ENCODE measurements around the gene MSI2.

The MSI2 gene

GRCh38 chr17:57607553-57608120 lies 351.3 kb downstream of the MSI2 start:
- Histone ChIP-seq H3K4me3 (ENCODE audit: low read depth, low read length) (no peak overlapping the region), H3K9me3 (no peaks in the 10 kb centered on the region), H3K4me1 (peaks cover 47% of the 10 kb centered on the region), H3K36me3 (peaks cover under 1% of the 10 kb centered on the region; the same call in 1 of the 2 replicates), H3K27me3 (no peaks in the 10 kb centered on the region)
- TF ChIP-seq, protein P1, sequence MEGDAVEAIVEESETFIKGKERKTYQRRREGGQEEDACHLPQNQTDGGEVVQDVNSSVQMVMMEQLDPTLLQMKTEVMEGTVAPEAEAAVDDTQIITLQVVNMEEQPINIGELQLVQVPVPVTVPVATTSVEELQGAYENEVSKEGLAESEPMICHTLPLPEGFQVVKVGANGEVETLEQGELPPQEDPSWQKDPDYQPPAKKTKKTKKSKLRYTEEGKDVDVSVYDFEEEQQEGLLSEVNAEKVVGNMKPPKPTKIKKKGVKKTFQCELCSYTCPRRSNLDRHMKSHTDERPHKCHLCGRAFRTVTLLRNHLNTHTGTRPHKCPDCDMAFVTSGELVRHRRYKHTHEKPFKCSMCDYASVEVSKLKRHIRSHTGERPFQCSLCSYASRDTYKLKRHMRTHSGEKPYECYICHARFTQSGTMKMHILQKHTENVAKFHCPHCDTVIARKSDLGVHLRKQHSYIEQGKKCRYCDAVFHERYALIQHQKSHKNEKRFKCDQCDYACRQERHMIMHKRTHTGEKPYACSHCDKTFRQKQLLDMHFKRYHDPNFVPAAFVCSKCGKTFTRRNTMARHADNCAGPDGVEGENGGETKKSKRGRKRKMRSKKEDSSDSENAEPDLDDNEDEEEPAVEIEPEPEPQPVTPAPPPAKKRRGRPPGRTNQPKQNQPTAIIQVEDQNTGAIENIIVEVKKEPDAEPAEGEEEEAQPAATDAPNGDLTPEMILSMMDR (IDR thresholded peaks at IDR 0.05; ENCODE audit: low read depth, low read length), result no peak
- DNase-seq, result no peak

DNA sequence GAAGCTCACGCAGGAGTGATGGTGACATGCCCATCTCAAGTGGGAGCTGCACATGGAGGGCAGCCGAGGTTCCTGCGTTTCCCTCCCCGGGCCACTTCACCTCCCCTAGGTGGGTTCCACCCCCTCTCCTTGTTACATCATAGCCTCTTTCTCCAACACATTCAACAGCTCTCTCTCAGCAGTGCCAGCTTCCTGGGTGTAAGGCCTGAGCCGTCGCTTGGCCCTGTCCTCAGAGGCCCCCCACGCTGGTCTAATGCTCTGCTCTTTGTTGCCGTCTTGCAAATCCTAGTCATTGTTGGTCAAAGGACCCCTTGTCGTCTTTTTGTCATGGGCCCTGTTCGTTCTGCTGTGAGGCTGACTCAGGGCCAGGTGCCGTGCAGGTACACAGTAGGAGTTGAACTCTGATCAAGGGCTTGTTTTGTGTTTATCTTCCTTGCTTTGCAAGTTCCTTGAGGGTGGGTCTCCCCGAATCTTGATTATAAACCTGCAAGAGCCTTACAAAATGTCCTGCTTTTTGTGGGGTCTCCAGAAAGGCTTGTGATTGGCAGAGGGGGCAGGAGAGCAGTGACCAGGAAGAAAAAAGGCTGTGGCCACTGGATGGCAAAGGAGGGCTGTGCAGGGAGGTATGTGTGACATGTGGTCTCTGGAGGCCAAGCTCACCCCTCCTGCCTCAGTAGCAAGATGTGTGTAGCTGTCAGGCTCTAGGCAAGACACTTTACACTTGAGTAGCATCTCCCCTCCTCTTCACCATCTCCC lies 352.2 kb downstream of the MSI2 start:
- H3K9me3 ChIP-seq, result no peaks in the 10 kb centered on the region
- peaks cover 41% of the 10 kb centered on the region for H3K4me1 ChIP-seq
- no peak for DNase-seq
- TF ChIP-seq, protein P1 (IDR thresholded peaks at IDR 0.05; ENCODE audit: low read depth, low read length), result no peak
- H3K36me3 ChIP-seq, result peaks cover 3% of the 10 kb centered on the region; the same call in 1 of the 2 replicates
- H3K27me3 ChIP-seq, result no peaks in the 10 kb centered on the region
- no peak overlapping the region for H3K4me3 ChIP-seq (ENCODE audit: low read depth, low read length)

DNA sequence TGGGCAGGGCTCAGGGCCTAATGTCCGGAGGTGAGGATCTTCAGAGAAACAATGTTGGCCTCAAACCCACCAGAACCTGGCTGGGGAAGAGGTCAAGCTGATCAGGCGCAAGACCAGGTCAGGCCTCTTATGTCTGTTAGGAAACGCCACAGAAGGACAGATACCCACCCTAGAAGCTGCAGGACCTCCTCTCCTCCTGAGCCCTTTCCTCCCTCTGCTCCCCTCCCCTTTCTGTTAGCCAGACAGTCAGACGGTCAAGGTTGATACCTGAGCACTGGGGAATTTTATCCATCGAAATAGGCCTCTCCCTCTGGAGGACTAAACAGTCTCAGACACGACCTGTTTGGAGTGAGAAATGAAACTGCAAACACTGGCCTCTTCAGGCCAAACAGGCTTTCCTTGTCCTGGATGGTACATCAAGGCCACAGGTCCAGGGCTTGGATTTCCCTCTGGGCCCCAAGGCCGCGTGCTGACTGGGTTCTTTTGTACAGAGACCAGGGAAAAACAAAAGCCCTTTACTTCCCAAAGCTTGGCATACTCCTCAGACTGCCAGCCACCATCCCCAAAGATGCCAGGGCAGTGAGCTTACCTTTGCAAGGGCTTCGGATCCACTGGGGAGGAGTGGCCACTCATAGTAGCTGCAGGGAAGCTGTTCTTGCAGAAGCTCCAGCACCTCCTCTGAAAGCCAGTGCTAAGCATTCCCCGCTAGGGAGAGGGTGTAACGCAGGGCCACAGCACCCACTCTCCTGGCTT lies 353.0 kb downstream of the MSI2 start:
- peaks cover 3% of the 10 kb centered on the region; the same call in 1 of the 2 replicates for H3K36me3 ChIP-seq
- TF ChIP-seq, protein P1 (IDR thresholded peaks at IDR 0.05; ENCODE audit: low read depth, low read length), result no peak
- no peak for DNase-seq
- H3K27me3 ChIP-seq, result no peaks in the 10 kb centered on the region
- peaks cover 36% of the 10 kb centered on the region for H3K4me1 ChIP-seq
- H3K4me3 ChIP-seq (ENCODE audit: low read depth, low read length), result no peak overlapping the region
- no peaks in the 10 kb centered on the region for H3K9me3 ChIP-seq

DNA sequence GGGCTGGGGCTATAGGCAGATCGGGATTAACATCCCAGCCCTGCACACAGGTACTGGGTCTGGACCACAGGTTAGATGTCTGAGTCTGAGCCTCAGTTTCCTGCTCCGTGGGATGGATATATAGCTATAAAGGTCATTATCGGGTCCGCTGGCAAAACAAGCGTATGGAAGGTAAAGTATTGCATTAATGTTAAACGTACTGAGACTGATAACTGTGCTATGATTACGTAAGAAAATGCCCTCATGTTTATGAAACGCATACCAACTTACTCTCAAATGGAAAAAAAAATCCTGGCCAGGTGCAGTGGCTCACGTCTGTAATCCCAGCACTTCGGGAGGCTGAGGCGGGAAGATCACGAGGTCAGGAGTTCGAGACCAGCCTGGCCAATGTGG lies 353.6 kb downstream of the MSI2 start:
- no peaks in the 10 kb centered on the region for H3K9me3 ChIP-seq
- TF ChIP-seq, protein P1 (IDR thresholded peaks at IDR 0.05; ENCODE audit: low read depth, low read length), result no peak
- H3K4me1 ChIP-seq, result peaks cover 36% of the 10 kb centered on the region
- peaks cover 3% of the 10 kb centered on the region; the same call in 1 of the 2 replicates for H3K36me3 ChIP-seq
- no peak for DNase-seq
- H3K27me3 ChIP-seq, result no peaks in the 10 kb centered on the region
- no peak overlapping the region for H3K4me3 ChIP-seq (ENCODE audit: low read depth, low read length)

DNA sequence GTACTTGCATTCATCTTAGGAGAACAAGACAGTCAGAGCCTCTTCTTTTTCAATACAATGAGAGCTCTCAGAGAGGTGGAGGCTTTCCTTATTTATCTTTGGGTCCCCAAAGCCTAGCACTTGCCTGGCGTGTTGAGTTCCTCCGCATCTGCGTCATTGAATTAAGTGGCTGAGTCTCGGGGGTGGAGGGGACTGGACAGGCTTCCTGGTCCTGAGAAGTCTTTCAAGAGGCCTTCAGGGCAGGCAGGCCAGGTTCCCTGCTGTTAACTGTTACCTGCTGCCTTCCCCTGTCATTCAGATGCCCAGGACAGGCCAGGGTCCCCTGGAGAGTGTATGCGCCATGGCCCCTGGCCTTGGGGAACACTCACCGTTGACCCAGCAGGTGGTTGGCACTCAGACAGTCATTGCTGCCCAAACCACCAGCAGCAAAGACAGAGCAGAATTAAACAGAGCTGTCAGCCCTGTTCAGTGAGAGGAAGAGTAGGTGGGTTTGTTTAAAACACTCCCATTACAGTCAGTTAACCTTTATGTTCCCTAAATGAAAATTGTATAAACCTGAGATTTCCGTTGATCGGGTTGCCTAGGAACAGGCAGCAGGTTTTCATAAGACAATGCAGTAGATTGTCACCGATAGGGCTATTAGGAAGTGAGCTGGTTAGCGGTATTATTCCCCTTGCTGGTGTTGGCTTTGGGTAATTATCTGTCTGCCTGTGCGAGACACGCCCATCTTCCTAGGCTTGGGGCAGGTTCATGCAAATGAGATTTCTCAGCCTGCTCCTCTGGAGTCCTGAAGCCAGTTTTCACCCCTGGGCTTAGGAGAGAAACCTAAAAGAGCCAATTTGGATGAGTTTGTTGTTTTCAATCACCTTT lies 356.1 kb downstream of the MSI2 start:
- H3K4me3 ChIP-seq (ENCODE audit: low read depth, low read length), result no peak overlapping the region
- H3K9me3 ChIP-seq, result no peaks in the 10 kb centered on the region
- peaks cover 12% of the 10 kb centered on the region for H3K36me3 ChIP-seq
- peaks cover 17% of the 10 kb centered on the region for H3K4me1 ChIP-seq
- DNase-seq, result no peak
- no peaks in the 10 kb centered on the region for H3K27me3 ChIP-seq
- TF ChIP-seq, protein P1 (IDR thresholded peaks at IDR 0.05; ENCODE audit: low read depth, low read length), result no peak
